Upper lobe of right lung (tissue), 1 donor: Measurements from ENCODE around the gene GMFB. TPM values are rescaled to one million over a fixed set of nuclear protein-coding genes. Genes with fewer than 3 reads are reported as not detected.
"Not testable (repeated sequence)": the region's sequence is repeated elsewhere in the genome, so short reads cannot be mapped to it uniquely, and the experiment has no call there.

Experiments
- ATAC-seq: fragments of 200-7000 bp; cut with Tn5 transposase; one replicate; pipeline ENCODE4 v1.9.1; 2020; ENCODE audit warnings: mild to moderate bottlenecking, moderate library complexity
- DNase-seq: peaks from one replicate; pipeline ENCODE4 v3.0.0-alpha.2; 2020
- H3K27ac ChIP-seq: fragments of 200-600 bp; one replicate; pipeline ENCODE4 v1.8.0; 2022
- H3K27me3 ChIP-seq: fragments of 200-600 bp; one replicate; pipeline ENCODE4 v1.8.0; 2022; ENCODE audit warnings: mild to moderate bottlenecking
- H3K36me3 ChIP-seq: fragments of 200-600 bp; one replicate; pipeline ENCODE4 v1.8.0; 2022
- H3K4me1 ChIP-seq: fragments of 200-600 bp; one replicate; pipeline ENCODE4 v1.8.0; 2022
- H3K4me3 ChIP-seq: fragments of 200-600 bp; one replicate; pipeline ENCODE4 v1.8.0; 2022; ENCODE audit warnings: mild to moderate bottlenecking
- H3K9me3 ChIP-seq: fragments of 200-600 bp; one replicate; pipeline ENCODE4 v1.8.0; 2022
- intact Hi-C: fragments of 100-400 bp; cut with DNase I; formaldehyde crosslinking; loops from one replicate; pipeline ENCODE4 v1.11.0; 2022
- total RNA-seq: library from RNA; stranded (reverse); fragmentation: NEBNext Ultra II Directional; extraction: Animal tissue kit (Norgen Biotek cat#: 25700); gene quantifications from one replicate; pipeline ENCODE4 v1.2.1, GENCODE V29; 2021
- TF ChIP-seq, protein P1 (sequence below): fragments of 200-600 bp; IDR thresholded peaks from one replicate; pipeline ENCODE4 v1.8.0; 2022; ENCODE audit warnings: antibody characterized with exemption
- donor health status: DM: no; HTN: yes; CAD: no; lungs with severe emphysema.

The GMFB gene
- total RNA-seq, 1 donor from 2014 or later = 52.9 TPM

DNA sequence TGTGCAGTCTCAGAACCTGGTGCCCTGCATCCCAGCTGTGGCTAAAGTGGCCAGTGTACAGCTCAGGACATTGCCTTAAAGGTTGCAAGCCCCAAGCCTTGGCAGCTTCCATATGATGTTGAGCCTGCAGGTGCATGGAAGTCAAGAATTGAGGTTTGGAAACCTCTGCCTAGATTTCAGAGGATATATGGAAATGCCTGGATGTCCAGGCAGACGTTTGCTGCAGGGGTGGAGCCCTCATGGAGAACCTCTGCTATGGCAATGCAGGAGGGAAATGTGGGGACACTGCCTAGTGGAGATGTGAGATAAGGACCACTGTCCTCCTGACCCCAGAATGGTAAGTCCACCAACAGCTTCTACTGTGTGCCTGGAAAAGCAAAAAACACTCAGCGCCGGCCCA, 29.7 kb downstream of the GMFB start:
- no peaks in the 10 kb centered on the region for H3K36me3 ChIP-seq
- DNase-seq (no peak), ATAC-seq (no peak)
- H3K27me3 ChIP-seq = no peaks in the 10 kb centered on the region
- no peak overlapping the region for H3K27ac ChIP-seq
- intact Hi-C loops = no loop called here
- no peaks in the 10 kb centered on the region for H3K4me1 ChIP-seq
- TF ChIP-seq, protein P1, sequence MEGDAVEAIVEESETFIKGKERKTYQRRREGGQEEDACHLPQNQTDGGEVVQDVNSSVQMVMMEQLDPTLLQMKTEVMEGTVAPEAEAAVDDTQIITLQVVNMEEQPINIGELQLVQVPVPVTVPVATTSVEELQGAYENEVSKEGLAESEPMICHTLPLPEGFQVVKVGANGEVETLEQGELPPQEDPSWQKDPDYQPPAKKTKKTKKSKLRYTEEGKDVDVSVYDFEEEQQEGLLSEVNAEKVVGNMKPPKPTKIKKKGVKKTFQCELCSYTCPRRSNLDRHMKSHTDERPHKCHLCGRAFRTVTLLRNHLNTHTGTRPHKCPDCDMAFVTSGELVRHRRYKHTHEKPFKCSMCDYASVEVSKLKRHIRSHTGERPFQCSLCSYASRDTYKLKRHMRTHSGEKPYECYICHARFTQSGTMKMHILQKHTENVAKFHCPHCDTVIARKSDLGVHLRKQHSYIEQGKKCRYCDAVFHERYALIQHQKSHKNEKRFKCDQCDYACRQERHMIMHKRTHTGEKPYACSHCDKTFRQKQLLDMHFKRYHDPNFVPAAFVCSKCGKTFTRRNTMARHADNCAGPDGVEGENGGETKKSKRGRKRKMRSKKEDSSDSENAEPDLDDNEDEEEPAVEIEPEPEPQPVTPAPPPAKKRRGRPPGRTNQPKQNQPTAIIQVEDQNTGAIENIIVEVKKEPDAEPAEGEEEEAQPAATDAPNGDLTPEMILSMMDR = no peak
- H3K9me3 ChIP-seq = no peaks in the 10 kb centered on the region
- H3K4me3 ChIP-seq = no peak overlapping the region

DNA sequence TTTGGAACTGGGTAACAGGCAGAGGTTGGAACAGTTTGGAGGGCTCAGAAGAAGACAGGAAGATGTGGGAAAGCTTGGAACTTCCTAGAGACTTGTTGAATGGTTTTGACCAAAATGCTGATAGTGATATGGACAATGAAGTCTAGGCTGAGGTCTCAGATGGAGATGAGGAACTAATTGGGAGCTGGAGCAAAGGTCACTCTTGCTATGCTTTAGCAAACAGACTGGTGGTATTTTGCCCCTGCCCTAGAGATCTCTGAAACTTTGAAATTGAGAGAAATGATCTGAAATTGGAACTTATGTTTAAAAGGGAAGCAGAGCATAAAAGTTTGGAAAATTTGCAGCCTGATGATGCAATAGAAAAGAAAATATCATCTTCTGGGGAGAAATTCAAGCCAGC, 30.2 kb downstream of the GMFB start:
- H3K27me3 ChIP-seq, ATAC-seq, H3K27ac ChIP-seq, H3K4me3 ChIP-seq, DNase-seq, H3K9me3 ChIP-seq, intact Hi-C loops, H3K4me1 ChIP-seq, H3K36me3 ChIP-seq: not testable (repeated sequence)

DNA sequence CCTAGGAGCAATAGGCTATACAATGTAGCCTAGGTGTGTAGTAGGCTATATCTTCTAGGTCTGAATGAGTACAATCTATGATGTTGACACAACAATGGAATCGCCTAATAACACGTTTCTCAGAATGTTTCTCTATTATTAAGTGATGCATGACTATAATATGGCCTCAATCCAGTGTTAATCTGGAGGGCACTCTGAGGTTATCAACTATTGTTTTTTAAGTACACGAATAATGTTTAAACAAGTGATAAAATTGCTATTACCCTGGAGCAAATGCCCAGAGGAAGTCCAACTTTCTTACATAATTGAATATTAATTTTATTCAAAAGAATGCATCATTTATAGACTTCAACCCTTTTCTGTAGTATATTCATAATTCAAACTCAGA, 31.2 kb downstream of the GMFB start:
- no peak overlapping the region for H3K27ac ChIP-seq
- intact Hi-C loops = no loop called here
- no peak for DNase-seq

DNA sequence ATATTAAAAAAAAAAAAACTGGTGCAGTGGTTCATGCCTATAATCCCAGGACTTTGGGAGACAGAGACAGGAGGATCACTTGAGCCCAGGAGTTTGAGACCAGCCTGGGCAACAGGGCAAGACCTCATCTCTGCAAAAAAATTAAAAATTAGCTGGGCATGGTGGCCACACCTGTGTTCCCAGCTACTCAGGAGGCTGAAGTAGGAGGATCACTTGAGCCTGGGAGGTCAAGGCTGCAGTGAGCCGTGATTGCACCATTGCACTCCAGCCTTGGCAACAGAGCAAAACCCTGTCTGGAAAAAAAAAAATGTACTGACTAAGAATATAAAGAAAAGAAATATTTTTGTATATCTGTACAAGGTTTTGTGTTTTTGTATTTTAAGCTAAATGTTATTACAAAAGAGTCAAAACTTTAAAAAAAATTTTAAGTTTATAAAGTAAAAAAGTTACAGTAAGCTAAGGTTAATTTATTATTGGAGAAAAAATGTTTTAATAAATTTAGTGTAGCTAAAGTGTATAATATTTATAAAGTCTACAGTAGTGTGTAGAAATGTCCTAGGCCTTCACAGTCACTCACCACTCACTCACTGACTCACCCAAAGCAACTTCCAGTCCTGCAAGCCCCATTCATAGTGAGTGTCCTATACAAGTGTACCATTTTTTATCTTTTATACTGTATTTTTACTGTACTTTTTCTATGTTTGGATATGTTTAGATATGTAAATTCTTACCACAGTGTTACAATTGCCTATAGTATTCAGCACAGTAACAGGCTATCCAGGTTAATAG, 31.8 kb downstream of the GMFB start:
- H3K36me3 ChIP-seq, H3K27ac ChIP-seq, H3K27me3 ChIP-seq, H3K9me3 ChIP-seq, intact Hi-C loops, H3K4me1 ChIP-seq, ATAC-seq, H3K4me3 ChIP-seq, DNase-seq: not testable (repeated sequence)

More for the DNA sequence above, 31.2 kb downstream of the GMFB start:
- H3K36me3 ChIP-seq = no peaks in the 10 kb centered on the region
- no peak for ATAC-seq
- H3K4me1 ChIP-seq = no peaks in the 10 kb centered on the region
- no peak overlapping the region for H3K4me3 ChIP-seq
- TF ChIP-seq, protein P1 = no peak
- H3K9me3 ChIP-seq = no peaks in the 10 kb centered on the region
- no peaks in the 10 kb centered on the region for H3K27me3 ChIP-seq

DNA sequence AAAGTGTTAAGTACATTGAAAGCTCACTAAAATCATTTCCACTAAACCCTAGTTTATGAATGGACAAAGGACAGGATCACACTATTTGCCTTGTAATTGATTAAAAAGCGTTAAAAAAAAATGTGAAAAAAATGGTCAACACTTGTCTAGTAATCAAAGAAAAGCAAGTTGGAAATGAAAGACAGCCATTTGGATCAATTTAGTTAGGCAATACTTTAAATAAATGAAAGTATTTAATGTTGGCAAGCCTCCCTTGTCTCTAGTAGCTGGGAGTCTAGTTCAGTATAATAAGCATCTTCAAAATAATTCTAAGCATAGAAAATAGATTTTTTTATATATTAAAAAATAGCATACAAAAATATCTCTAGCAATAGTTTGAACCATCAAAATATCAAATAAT, 33.4 kb downstream of the GMFB start:
- no peak for ATAC-seq
- intact Hi-C loops = no loop called here

DNA sequence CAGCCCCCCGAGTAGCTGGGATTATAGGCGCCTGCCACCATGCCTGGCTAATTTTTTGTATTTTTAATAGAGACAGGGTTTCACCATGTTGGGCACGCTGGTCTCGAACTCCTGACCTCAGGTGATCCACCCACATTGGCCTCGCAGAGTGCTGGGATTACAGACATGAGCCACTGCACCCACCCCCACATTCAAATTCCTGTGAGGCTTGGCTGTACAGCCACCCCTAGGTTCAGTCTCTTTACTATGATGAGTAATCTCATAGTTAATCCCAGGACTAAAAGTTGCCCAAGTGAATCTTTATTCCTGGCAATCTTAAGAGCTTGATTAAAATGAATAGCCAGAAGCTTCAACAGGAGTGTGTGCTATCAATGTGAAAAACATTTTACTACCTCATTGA, 34.8 kb downstream of the GMFB start:
- H3K27ac ChIP-seq, DNase-seq, H3K27me3 ChIP-seq, intact Hi-C loops, H3K4me3 ChIP-seq, H3K4me1 ChIP-seq, H3K9me3 ChIP-seq, H3K36me3 ChIP-seq, ATAC-seq: not testable (repeated sequence)

More for the DNA sequence above, 33.4 kb downstream of the GMFB start:
- TF ChIP-seq, protein P1 = no peak
- no peaks in the 10 kb centered on the region for H3K36me3 ChIP-seq
- DNase-seq = no peak
- H3K27me3 ChIP-seq = no peaks in the 10 kb centered on the region
- no peak overlapping the region for H3K4me3 ChIP-seq
- no peak overlapping the region for H3K27ac ChIP-seq
- no peaks in the 10 kb centered on the region for H3K9me3 ChIP-seq
- H3K4me1 ChIP-seq = no peaks in the 10 kb centered on the region

DNA sequence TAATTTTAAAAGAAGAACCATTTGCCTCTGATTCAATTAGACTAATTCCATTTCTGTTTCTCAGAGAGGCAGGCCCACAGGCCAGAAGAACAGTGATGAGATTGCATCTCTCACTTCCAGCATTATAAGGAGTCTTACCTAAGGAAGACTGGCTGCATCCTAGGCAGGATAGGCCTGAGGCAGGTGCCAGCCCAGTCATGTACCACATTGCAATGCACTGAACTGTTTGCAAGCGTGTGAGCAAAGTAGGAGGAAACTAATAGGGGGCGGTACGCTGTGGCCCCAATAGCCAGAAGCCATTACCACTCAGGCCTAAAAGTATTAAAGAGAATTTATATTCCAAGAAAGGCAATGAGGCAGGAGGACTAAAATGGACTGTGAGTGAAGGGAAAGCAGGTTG, 35.5 kb downstream of the GMFB start:
- ATAC-seq = no peak
- intact Hi-C loops = no loop called here
- no peaks in the 10 kb centered on the region for H3K4me1 ChIP-seq

More for the DNA sequence above, 35.5 kb downstream of the GMFB start:
- H3K4me3 ChIP-seq = no peak overlapping the region
- no peaks in the 10 kb centered on the region for H3K27me3 ChIP-seq
- TF ChIP-seq, protein P1 = no peak
- H3K9me3 ChIP-seq = no peaks in the 10 kb centered on the region
- H3K36me3 ChIP-seq = no peaks in the 10 kb centered on the region
- DNase-seq = no peak
- no peak overlapping the region for H3K27ac ChIP-seq
